ENCODE measurements around the gene NSG1. TPM values are rescaled to one million over a fixed set of nuclear protein-coding genes. Genes with fewer than 3 reads are reported as not detected.

NSG1 gene
- total and polyA plus RNA-seq, 2 of the 8 experiments (the other 6 are each of a cell fraction or from before 2014, with no cell fraction given), result 35.7 to 61.4 TPM

DNA sequence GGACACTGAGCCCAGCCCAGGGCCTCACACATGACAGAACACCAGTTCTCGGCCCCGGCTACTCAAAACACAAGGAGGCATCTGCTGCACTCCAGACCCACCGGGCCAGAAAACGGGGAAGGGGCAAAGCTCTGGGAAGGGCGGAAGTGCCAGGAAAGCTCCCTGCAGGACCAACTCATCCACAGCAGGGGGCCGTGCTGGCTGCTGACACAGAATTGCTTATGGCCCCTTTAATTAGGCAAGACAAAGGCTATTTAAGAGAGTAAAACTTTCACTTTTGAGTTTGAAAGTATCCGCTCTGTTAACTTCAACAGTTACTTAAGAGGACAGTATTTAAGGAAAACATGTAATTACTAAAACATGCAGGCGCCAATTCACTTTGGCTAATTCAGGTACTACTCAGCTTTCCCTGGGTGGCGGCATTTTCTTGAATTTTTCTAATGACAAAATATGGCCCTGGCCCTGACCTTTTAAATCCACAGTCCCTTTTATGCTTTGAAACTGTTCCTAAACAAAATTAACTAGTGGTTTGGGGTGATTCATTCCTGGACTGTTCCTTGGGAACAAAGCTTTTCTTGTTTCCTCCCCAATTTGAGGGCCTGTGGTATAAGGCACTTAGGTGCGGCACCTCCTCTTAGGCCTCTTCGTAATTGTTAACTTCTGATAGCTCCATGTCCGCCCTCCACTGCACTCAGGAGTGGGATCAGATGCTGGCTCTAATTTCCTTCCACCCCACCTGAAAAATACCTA lies 40.4 kb downstream of the NSG1 start:
- no peak overlapping the region for H4K5ac ChIP-seq (ENCODE audit: insufficient read length, low read depth, low read length)
- peak overlapping the region; percentile 39 to 40 for H3K4me2 ChIP-seq (ENCODE audit: insufficient read depth in 1 of 2, low read depth in 2 of 2, low read length in 2 of 2)
- no peak overlapping the region for H3K23ac ChIP-seq (ENCODE audit: insufficient read length)
- H2BK120ac ChIP-seq (replicated peaks; ENCODE audit: low read depth, low read length), result peak overlapping the region; percentile 57
- H3K27ac ChIP-seq (ENCODE audit: low read depth, low read length), result no peak overlapping the region
- H4K8ac ChIP-seq (ENCODE audit: extremely low read depth, insufficient read depth, low read length), result peak overlapping the region; percentile 46
- peak overlapping the region in 1 of 4 experiments; percentile 24; a peak in 1 of 8 replicates for H3K4me3 ChIP-seq (ENCODE audit: extremely low read depth in 1 of 4, insufficient read depth in 2 of 4, low read depth in 3 of 4, low read length in 4 of 4)
- FAIRE-seq (peak; percentile 76), DNase-seq (ENCODE audit: low read depth in 1 of 2, low spot score in 2 of 2) (peak; percentile 79)
- 0 out of 2 replicates have a peak overlapping the region, but pooled peaks have one; percentile 41 for H3K18ac ChIP-seq (ENCODE audit: extremely low read depth, low read length)
- CTCF ChIA-PET (ENCODE audit: partially characterized antibody), result interaction anchor here (1.1 to 3.8 kb wide), 10 partner anchors 10 to 175 kb away, joined by 3 to 28 read pairs (median 4); partner anchors contain the start of gene NSG1
- no peaks in the 10 kb centered on the region for H3K9me3 ChIP-seq (ENCODE audit: insufficient read depth in 2 of 2, low read depth in 1 of 2, low read length in 1 of 2)
- H4K20me1 ChIP-seq (replicated peaks in 1 of 2; ENCODE audit: control insufficient read depth in 1 of 2, insufficient read depth in 2 of 2, low read length in 2 of 2), result no peaks in the 10 kb centered on the region
- H3K23me2 ChIP-seq (ENCODE audit: low read depth, low read length), result no peaks in the 10 kb centered on the region; the same call in 1 of the 2 replicates
- H2BK15ac ChIP-seq (ENCODE audit: low read length), result no peak overlapping the region
- no peaks in the 10 kb centered on the region; a peak in 1 of 7 replicates for H3K27me3 ChIP-seq (replicated peaks in 1 of 4; ENCODE audit: control insufficient read depth in 3 of 4, extremely low read depth in 1 of 4, insufficient read depth in 3 of 4, low read length in 3 of 4)
- no peak overlapping the region for H3K9ac ChIP-seq (replicated peaks in 1 of 4; ENCODE audit: extremely low read depth in 1 of 4, low read depth in 3 of 4, low read length in 3 of 4)
- H2BK20ac ChIP-seq (ENCODE audit: low read length), result peak overlapping the region; percentile 40; the same call in 1 of the 2 replicates
- H3K4me1 ChIP-seq (replicated peaks in 1 of 4; ENCODE audit: control insufficient read depth in 3 of 4, insufficient read depth in 4 of 4, low read length in 3 of 4), result peaks cover 21 to 50% (median 36%) of the 10 kb centered on the region in 4 experiments
- peak overlapping the region; percentile 86 for H4K91ac ChIP-seq (replicated peaks; ENCODE audit: insufficient read length, low read length)
- POLR2A ChIA-PET (ENCODE audit: partially characterized antibody), result interaction anchor here (1.6 to 4.2 kb wide), 3 partner anchors 9 to 20 kb away, joined by 5 to 17 read pairs (median 5); no protein-coding TSS in a partner anchor
- H2BK12ac ChIP-seq (ENCODE audit: low read depth, low read length), result peak overlapping the region; percentile 90; the same call in 1 of the 2 replicates
- H3K36me3 ChIP-seq (ENCODE audit: control insufficient read depth in 2 of 4, insufficient read depth in 4 of 4, low read length in 3 of 4), result no peaks in the 10 kb centered on the region
- H2AK5ac ChIP-seq (ENCODE audit: low read depth, low read length), result peak overlapping the region; percentile 93; the same call in 1 of the 2 replicates
- no peak overlapping the region for H3K4ac ChIP-seq (replicated peaks; ENCODE audit: insufficient read length, low read depth, low read length)
- TF ChIP-seq FOSL1 (IDR thresholded peaks at IDR 0.05; ENCODE audit: insufficient read depth, low read depth, low read length) (no peak), RFX5 (IDR thresholded peaks at IDR 0.05; ENCODE audit: borderline replicate concordance, low read depth, low read length) (no peak), CBX5 (IDR thresholded peaks at IDR 0.05; ENCODE audit: low read depth, low read length) (no peak), SP1 (IDR thresholded peaks at IDR 0.05; ENCODE audit: low read depth, low read length) (no peak), MAFK (IDR thresholded peaks at IDR 0.05; ENCODE audit: low read depth, low read length) (no peak), EGR1 (IDR thresholded peaks at IDR 0.05; ENCODE audit: borderline replicate concordance, low read depth, low read length) (peak; percentile 52; the same call in 1 of the 2 replicates), SRF (IDR thresholded peaks at IDR 0.05; ENCODE audit: low read depth, low read length) (no peak)
- TF ChIP-seq, protein P1, sequence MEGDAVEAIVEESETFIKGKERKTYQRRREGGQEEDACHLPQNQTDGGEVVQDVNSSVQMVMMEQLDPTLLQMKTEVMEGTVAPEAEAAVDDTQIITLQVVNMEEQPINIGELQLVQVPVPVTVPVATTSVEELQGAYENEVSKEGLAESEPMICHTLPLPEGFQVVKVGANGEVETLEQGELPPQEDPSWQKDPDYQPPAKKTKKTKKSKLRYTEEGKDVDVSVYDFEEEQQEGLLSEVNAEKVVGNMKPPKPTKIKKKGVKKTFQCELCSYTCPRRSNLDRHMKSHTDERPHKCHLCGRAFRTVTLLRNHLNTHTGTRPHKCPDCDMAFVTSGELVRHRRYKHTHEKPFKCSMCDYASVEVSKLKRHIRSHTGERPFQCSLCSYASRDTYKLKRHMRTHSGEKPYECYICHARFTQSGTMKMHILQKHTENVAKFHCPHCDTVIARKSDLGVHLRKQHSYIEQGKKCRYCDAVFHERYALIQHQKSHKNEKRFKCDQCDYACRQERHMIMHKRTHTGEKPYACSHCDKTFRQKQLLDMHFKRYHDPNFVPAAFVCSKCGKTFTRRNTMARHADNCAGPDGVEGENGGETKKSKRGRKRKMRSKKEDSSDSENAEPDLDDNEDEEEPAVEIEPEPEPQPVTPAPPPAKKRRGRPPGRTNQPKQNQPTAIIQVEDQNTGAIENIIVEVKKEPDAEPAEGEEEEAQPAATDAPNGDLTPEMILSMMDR (IDR thresholded peaks at IDR 0.05; ENCODE audit: control extremely low read depth in 1 of 3, insufficient read depth in 1 of 3, low read depth in 1 of 3, low read length in 3 of 3), result peak in 1 of 3 experiments; percentile 3; a peak in 1 of 4 replicates
- peak overlapping the region; percentile 80; the same call in 1 of the 2 replicates for H2BK5ac ChIP-seq (ENCODE audit: low read depth, low read length)
- H3K56ac ChIP-seq (replicated peaks; ENCODE audit: insufficient read length, low read depth, low read length), result no peak overlapping the region
- WGBS, 2 experiments (ENCODE audit: extremely low coverage in 1 of 2, insufficient coverage in 1 of 2, insufficient read length in 1 of 2, insufficient replicate concordance in 2 of 2, low coverage in 1 of 2, low lambda C conversion rate in 2 of 2, missing lambda C conversion rate in 1 of 2), result 40% methylated on average over 12 of the region's 12 CpGs; no CpG with 5 or more reads in 1 of the 2 experiments
- H2AFZ ChIP-seq (ENCODE audit: low read length), result no peak overlapping the region
- no peak overlapping the region for H3K14ac ChIP-seq (ENCODE audit: insufficient read length)
- no peaks in the 10 kb centered on the region for H3K79me1 ChIP-seq (ENCODE audit: low read depth, low read length)
- H3K79me2 ChIP-seq (ENCODE audit: control insufficient read depth in 1 of 2, insufficient read depth in 2 of 2, low read length in 2 of 2), result no peaks in the 10 kb centered on the region

All from H1 (cell line).